Upper lobe of right lung (tissue), 1 donor: ENCODE measurements around the gene HCCS. TPM values are rescaled to one million over a fixed set of nuclear protein-coding genes. Genes with fewer than 3 reads are reported as not detected.

Source experiments
- ATAC-seq: fragments of 200-7000 bp; cut with Tn5 transposase; one replicate; pipeline ENCODE4 v1.9.1; 2020; ENCODE audit warnings: mild to moderate bottlenecking, moderate library complexity
- DNase-seq: peaks from one replicate; pipeline ENCODE4 v3.0.0-alpha.2; 2020
- H3K27ac ChIP-seq: fragments of 200-600 bp; one replicate; pipeline ENCODE4 v1.8.0; 2022
- H3K27me3 ChIP-seq: fragments of 200-600 bp; one replicate; pipeline ENCODE4 v1.8.0; 2022; ENCODE audit warnings: mild to moderate bottlenecking
- H3K36me3 ChIP-seq: fragments of 200-600 bp; one replicate; pipeline ENCODE4 v1.8.0; 2022
- H3K4me1 ChIP-seq: fragments of 200-600 bp; one replicate; pipeline ENCODE4 v1.8.0; 2022
- H3K4me3 ChIP-seq: fragments of 200-600 bp; one replicate; pipeline ENCODE4 v1.8.0; 2022; ENCODE audit warnings: mild to moderate bottlenecking
- H3K9me3 ChIP-seq: fragments of 200-600 bp; one replicate; pipeline ENCODE4 v1.8.0; 2022
- CTCF ChIP-seq: fragments of 200-600 bp; IDR thresholded peaks from one replicate; pipeline ENCODE4 v1.8.0; 2022; ENCODE audit warnings: antibody characterized with exemption
- intact Hi-C: fragments of 100-400 bp; cut with DNase I; formaldehyde crosslinking; loops from one replicate; pipeline ENCODE4 v1.11.0; 2022
- total RNA-seq: library from RNA; stranded (reverse); fragmentation: NEBNext Ultra II Directional; extraction: Animal tissue kit (Norgen Biotek cat#: 25700); gene quantifications from one replicate; pipeline ENCODE4 v1.2.1, GENCODE V29; 2021
- donor health status: DM: no; HTN: yes; CAD: no; lungs with severe emphysema.

Gene HCCS
- total RNA-seq, 1 donor from 2014 or later: 19.4 TPM

- H3K27me3 ChIP-seq: no peaks in the 10 kb centered on the region
- H3K36me3 ChIP-seq: peaks cover 4% of the 10 kb centered on the region
- no peak for TF ChIP-seq CTCF
- ATAC-seq (no peak), DNase-seq (no peak)
- no peaks in the 10 kb centered on the region for H3K4me1 ChIP-seq
- no peaks in the 10 kb centered on the region for H3K9me3 ChIP-seq
- H3K27ac ChIP-seq: no peak overlapping the region
- intact Hi-C loops: no loop called here
- H3K4me3 ChIP-seq: no peak overlapping the region
Observed at GRCh38 chrX:11151799-11152559, 40.8 kb downstream of the HCCS start.

GRCh38 chrX:11159149-11159548 is 48.0 kb downstream of the HCCS start:
- Histone ChIP-seq H3K9me3 (no peaks in the 10 kb centered on the region), H3K4me1 (no peaks in the 10 kb centered on the region), H3K4me3 (no peak overlapping the region), H3K27ac (no peak overlapping the region), H3K27me3 (no peaks in the 10 kb centered on the region), H3K36me3 (peaks cover 4% of the 10 kb centered on the region)
- DNase-seq: no peak
- no peak for ATAC-seq
- intact Hi-C loops: no loop called here
- TF ChIP-seq CTCF: no peak

- no peak for TF ChIP-seq CTCF
- no peak overlapping the region for H3K4me3 ChIP-seq
- DNase-seq: no peak
- no peaks in the 10 kb centered on the region for H3K27me3 ChIP-seq
- H3K4me1 ChIP-seq: no peaks in the 10 kb centered on the region
- intact Hi-C loops: no loop called here
- no peaks in the 10 kb centered on the region for H3K9me3 ChIP-seq
- H3K27ac ChIP-seq: no peak overlapping the region
- ATAC-seq: no peak
- no peaks in the 10 kb centered on the region for H3K36me3 ChIP-seq
Observed at GRCh38 chrX:11164433-11164832, 53.3 kb downstream of the HCCS start.

GRCh38 chrX:11171956-11172355 is 60.8 kb downstream of the HCCS start:
- ATAC-seq (no peak), DNase-seq (no peak)
- no peaks in the 10 kb centered on the region for H3K4me1 ChIP-seq
- intact Hi-C loops: no loop called here
- no peak for TF ChIP-seq CTCF
- no peak overlapping the region for H3K4me3 ChIP-seq
- no peak overlapping the region for H3K27ac ChIP-seq
- no peaks in the 10 kb centered on the region for H3K9me3 ChIP-seq
- no peaks in the 10 kb centered on the region for H3K27me3 ChIP-seq
- no peaks in the 10 kb centered on the region for H3K36me3 ChIP-seq

- no peak for TF ChIP-seq CTCF
- Histone ChIP-seq H3K4me1 (no peaks in the 10 kb centered on the region), H3K4me3 (no peak overlapping the region), H3K27ac (no peak overlapping the region), H3K36me3 (no peaks in the 10 kb centered on the region), H3K27me3 (no peaks in the 10 kb centered on the region), H3K9me3 (no peaks in the 10 kb centered on the region)
- no peak for DNase-seq
- no peak for ATAC-seq
- intact Hi-C loops: no loop called here
Observed at GRCh38 chrX:11172415-11172814, 61.3 kb downstream of the HCCS start.

Other genes starting within 250 kb of the HCCS start
- not detected for gene AMELX, start 182.1 kb downstream of the HCCS start, total RNA-seq